GM12878 (cell line): ENCODE data around the gene XRCC4. TPM values are rescaled to one million over a fixed set of nuclear protein-coding genes. Genes with fewer than 3 reads are reported as not detected.

Source experiments
- ATAC-seq: fragments of 200-7000 bp; cut with Tn5 transposase; 3 replicates; pipeline ENCODE4 v1.9.1; 2020; ENCODE audit warnings: mild to moderate bottlenecking, moderate library complexity
- BruUV-seq: library from RNA; stranded (reverse); fragments of 400-500 nt; replicated peaks from 2 replicates; lab custom pipeline; 2021; lab: Mats Ljungman, UMichigan
- CTCF ChIA-PET: fragments of 300-600 bp; sonication (Branson Sonifier 250); formaldehyde crosslinking; extraction: SDS; loops from one replicate; lab custom pipeline; 2021; ENCODE audit warnings: inconsistent platforms; lab: Yijun Ruan, JAX
- POLR2A ChIA-PET: fragments of 350-600 bp; formaldehyde crosslinking; extraction: SDS; loops from one replicate; lab custom pipeline; 2021; ENCODE audit warnings: inconsistent platforms; lab: Charles Lee
- RAD21 ChIA-PET: fragments of 300-600 bp; sonication (Branson Sonifier 250); formaldehyde crosslinking; loops from one replicate; lab custom pipeline; 2023; ENCODE audit warnings: antibody characterized with exemption; ENCODE audit not compliant: unreplicated experiment; lab: Charles Lee
- SMC1A ChIA-PET: fragments of 300-600 bp; sonication (Branson Sonifier 250); formaldehyde crosslinking; loops from one replicate; lab custom pipeline; 2023; ENCODE audit not compliant: unreplicated experiment, uncharacterized antibody; lab: Charles Lee
- DNase-seq: peaks from one replicate; pipeline ENCODE4 v3.0.0-alpha.2; 2011; ENCODE audit warnings: low read depth, low spot score
- FAIRE-seq: peaks from 3 replicates; lab custom pipeline; 2011; peaks lifted over from hg19 to GRCh38; lab: Jason Lieb, UNC
- H2AFZ ChIP-seq: 2 replicates; pipeline ENCODE4 v1.6.0; 2011; ENCODE audit warnings: low read depth, low read length, control low read depth; ENCODE audit not compliant: control insufficient read depth
- H3K27ac ChIP-seq: 2 replicates; pipeline ENCODE4 v1.5.1; 2011; ENCODE audit warnings: control low read depth; ENCODE audit not compliant: control insufficient read depth, insufficient read depth
- H3K27me3 ChIP-seq, 2 experiments: replicated peaks in 1 of 2; 2 replicates each; pipeline versions ENCODE4 v1.6.0 to v1.6.1; 2011; ENCODE audit warnings: low read length in 1 of 2; ENCODE audit not compliant: control insufficient read depth in 2 of 2, insufficient read depth in 2 of 2
- H3K36me3 ChIP-seq, 2 experiments: 2 replicates each; pipeline ENCODE4 v1.5.1; 2011; ENCODE audit warnings: low read length in 1 of 2; ENCODE audit not compliant: control insufficient read depth in 2 of 2, insufficient read depth in 2 of 2
- H3K4me1 ChIP-seq: 2 replicates; pipeline ENCODE4 v1.6.1; 2011; ENCODE audit warnings: mild to moderate bottlenecking, low read length, moderate library complexity, mixed read lengths; ENCODE audit not compliant: control insufficient read depth, insufficient read depth
- H3K4me2 ChIP-seq: 2 replicates; pipeline ENCODE4 v1.6.0; 2011; ENCODE audit warnings: control low read depth; ENCODE audit not compliant: control insufficient read depth, insufficient read depth
- H3K4me3 ChIP-seq: fragments of 200-600 bp; sonication (generic); 2 replicates; pipeline ENCODE4 v1.5.1; 2016
- H3K79me2 ChIP-seq: 2 replicates; pipeline ENCODE4 v1.6.0; 2011; ENCODE audit warnings: low read length; ENCODE audit not compliant: control insufficient read depth, insufficient read depth
- H3K9ac ChIP-seq: 2 replicates; pipeline ENCODE4 v1.8.0; 2011; ENCODE audit warnings: low read length, control low read depth, mixed read lengths; ENCODE audit not compliant: control insufficient read depth, insufficient read depth
- H3K9me3 ChIP-seq: replicated peaks from 3 replicates; pipeline ENCODE4 v1.5.1; 2011; ENCODE audit warnings: mild to moderate bottlenecking, low read length; ENCODE audit not compliant: control insufficient read depth, insufficient read depth
- H4K20me1 ChIP-seq: 2 replicates; pipeline ENCODE4 v1.6.0; 2011; ENCODE audit not compliant: control insufficient read depth, insufficient read depth
- EP300 ChIP-seq, 2 experiments: fragments of 150-350 bp in 1 of 2; IDR thresholded peaks; 2 replicates each; pipeline ENCODE4 v1.6.1; 2011 to 2012; ENCODE audit warnings: low read depth in 2 of 2, low read length in 2 of 2, borderline replicate concordance in 1 of 2, improper control_type of control experiment in 1 of 2, inconsistent platforms in 1 of 2; ENCODE audit not compliant: control insufficient read depth in 1 of 2
- MYB ChIP-seq: fragments of 150-350 bp; IDR thresholded peaks from 2 replicates; pipeline ENCODE4 v1.6.1; 2014; ENCODE audit warnings: mild to moderate bottlenecking, low read depth, low read length, borderline replicate concordance
- RUNX3 ChIP-seq: IDR thresholded peaks from 2 replicates; pipeline ENCODE4 v1.6.1; 2012; ENCODE audit warnings: low read length, inconsistent platforms
- SREBF2 ChIP-seq: IDR thresholded peaks from 2 replicates; pipeline ENCODE4 v1.6.1; 2012; ENCODE audit warnings: mild to moderate bottlenecking, low read length
- ZNF217 ChIP-seq: fragments of 450-650 bp; IDR thresholded peaks from 2 replicates; pipeline ENCODE4 v1.6.1; 2017; ENCODE audit warnings: antibody characterized with exemption, mild to moderate bottlenecking
- ZNF622 ChIP-seq: fragments of 450-650 bp; IDR thresholded peaks from 2 replicates; pipeline ENCODE4 v1.6.1; 2017; ENCODE audit warnings: mild to moderate bottlenecking, inconsistent platforms
- ZNF687 ChIP-seq: fragments of 450-650 bp; IDR thresholded peaks from 2 replicates; pipeline ENCODE4 v1.6.1; 2017; ENCODE audit warnings: mild to moderate bottlenecking, moderate library complexity
- WGBS: methylation state at CpG from one replicate; pipeline ENCODE4 v1.1.6; 2016; ENCODE audit warnings: low lambda C conversion rate; ENCODE audit not compliant: insufficient replicate concordance, insufficient coverage; ENCODE audit errors: missing lambda C conversion rate; 5-methylcytosine and 5-hydroxymethylcytosine counted together
- in situ Hi-C: fragments of 300-500 bp; cut with MboI; formaldehyde crosslinking; loops from 9 replicates; pipeline ENCODE4 v1.14.3; 2018; ENCODE audit warnings: mixed read lengths
- intact Hi-C: fragments of 100-400 bp; cut with micrococcal nuclease; formaldehyde crosslinking; loops from one replicate; pipeline ENCODE4 v1.14.2; 2022; ENCODE audit not compliant: unreplicated experiment
- polyA plus RNA-seq, 11 experiments: library from polyadenylated mRNA; depleted of rRNA in 4 of 11; unstranded in 6 of 11; stranded (reverse) in 5 of 11; fragments of >200 nt; fragmentation: Nextera tagmentation in 4 of 11; fragmentation: Illumina TruSeq in 1 of 11; extraction: Ambion mirVana in 4 of 11; extraction: Trizol in 1 of 11; gene quantifications; 1 replicate in 1 of 11; 2 replicates in 10 of 11; pipeline versions ENCODE4 v1.2.1 to v1.2.3, GENCODE V29; 2011 to 2016; ENCODE audit warnings: inconsistent platforms in 2 of 11, missing spikeins in 2 of 11, low read depth in 1 of 11
- total RNA-seq, 4 experiments: library from RNA; depleted of rRNA in 3 of 4; stranded (reverse); fragments of >200 nt in 3 of 4; fragmentation: Illumina TruSeq in 1 of 4; extraction: Trizol in 1 of 4; gene quantifications; 2 replicates each; pipeline versions ENCODE4 v1.2.1 to v1.2.3, GENCODE V29; 2013 to 2021

The XRCC4 gene
- total and polyA plus RNA-seq, 10 of the 15 experiments (the other 5 are each of a cell fraction or from before 2014, with no cell fraction given): 12.1 to 53.6 (median 25.8) TPM

GRCh38 chr5:83220331-83220730 is 143.0 kb downstream of the XRCC4 start:
- intact Hi-C loops (no loop called here), in situ Hi-C loops (no loop called here)
- H3K27me3 ChIP-seq: no peaks in the 10 kb centered on the region
- DNase-seq (no peak), ATAC-seq (no peak), FAIRE-seq (no peak)
- no peak overlapping the region for H3K4me2 ChIP-seq
- no peaks in the 10 kb centered on the region for H3K36me3 ChIP-seq
- ChIA-PET CTCF (no interaction called here), RAD21 (no interaction called here), POLR2A (no interaction called here), SMC1A (interaction anchor here (0.6 to 1.7 kb wide), 5 partner anchors 9 to 75 kb away, joined by 3 read pairs; no protein-coding TSS in a partner anchor)
- no TSS peak for BruUV-seq
- no peak for TF ChIP-seq MYB
- TF ChIP-seq RUNX3: no peak
- no peak for TF ChIP-seq EP300 (IDR thresholded peaks at IDR 0.05; ENCODE audit: borderline replicate concordance in 1 of 2, control insufficient read depth in 1 of 2, low read depth in 2 of 2, low read length in 2 of 2)
- TF ChIP-seq ZNF217: no peak
- TF ChIP-seq ZNF622: no peak
- TF ChIP-seq SREBF2: no peak
- no peak for TF ChIP-seq ZNF687
- H3K4me3 ChIP-seq: no peak overlapping the region
- no peak overlapping the region for H2AFZ ChIP-seq
- 80% methylated on average over 3 of the region's 3 CpGs for WGBS
- no peaks in the 10 kb centered on the region for H3K79me2 ChIP-seq
- H3K9me3 ChIP-seq: no peaks in the 10 kb centered on the region
- no peaks in the 10 kb centered on the region for H3K4me1 ChIP-seq
- no peak overlapping the region for H3K9ac ChIP-seq
- no peak overlapping the region for H3K27ac ChIP-seq
- no peaks in the 10 kb centered on the region for H4K20me1 ChIP-seq
